ENCODE results near the gene EVL. TPM values are rescaled to one million over a fixed set of nuclear protein-coding genes. Genes with fewer than 3 reads are reported as not detected.
"Not testable (repeated sequence)": the region's sequence is repeated elsewhere in the genome, so short reads cannot be mapped to it uniquely, and the experiment has no call there.

EVL gene
- total RNA-seq, 6 experiments from 2014 or later = 1.2 to 4.8 (median 2.0) TPM

GRCh38 chr14:100155756-100156616, 90.8 kb downstream of the EVL start:
- peaks cover 33% of the 10 kb centered on the region for H3K27me3 Mint-ChIP-seq (ENCODE audit: insufficient read depth)
- H3K9me3 Mint-ChIP-seq = peaks cover 17% of the 10 kb centered on the region
- H3K4me1 Mint-ChIP-seq (ENCODE audit: low read depth) = no peaks in the 10 kb centered on the region
- no peak overlapping the region for H3K27ac Mint-ChIP-seq
- DNase-seq = no peak
- H3K36me3 Mint-ChIP-seq (ENCODE audit: low read depth) = peaks cover 7% of the 10 kb centered on the region
- no peak overlapping the region for H3K4me3 Mint-ChIP-seq
- TF ChIP-seq, protein P1, sequence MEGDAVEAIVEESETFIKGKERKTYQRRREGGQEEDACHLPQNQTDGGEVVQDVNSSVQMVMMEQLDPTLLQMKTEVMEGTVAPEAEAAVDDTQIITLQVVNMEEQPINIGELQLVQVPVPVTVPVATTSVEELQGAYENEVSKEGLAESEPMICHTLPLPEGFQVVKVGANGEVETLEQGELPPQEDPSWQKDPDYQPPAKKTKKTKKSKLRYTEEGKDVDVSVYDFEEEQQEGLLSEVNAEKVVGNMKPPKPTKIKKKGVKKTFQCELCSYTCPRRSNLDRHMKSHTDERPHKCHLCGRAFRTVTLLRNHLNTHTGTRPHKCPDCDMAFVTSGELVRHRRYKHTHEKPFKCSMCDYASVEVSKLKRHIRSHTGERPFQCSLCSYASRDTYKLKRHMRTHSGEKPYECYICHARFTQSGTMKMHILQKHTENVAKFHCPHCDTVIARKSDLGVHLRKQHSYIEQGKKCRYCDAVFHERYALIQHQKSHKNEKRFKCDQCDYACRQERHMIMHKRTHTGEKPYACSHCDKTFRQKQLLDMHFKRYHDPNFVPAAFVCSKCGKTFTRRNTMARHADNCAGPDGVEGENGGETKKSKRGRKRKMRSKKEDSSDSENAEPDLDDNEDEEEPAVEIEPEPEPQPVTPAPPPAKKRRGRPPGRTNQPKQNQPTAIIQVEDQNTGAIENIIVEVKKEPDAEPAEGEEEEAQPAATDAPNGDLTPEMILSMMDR (IDR thresholded peaks at IDR 0.05) = no peak

- Mint-ChIP-seq H3K27ac (no peak overlapping the region), H3K27me3 (ENCODE audit: insufficient read depth) (peaks cover 29% of the 10 kb centered on the region), H3K4me3 (no peak overlapping the region)
These were observed 91.6 kb downstream of the EVL start for GRCh38 chr14:100156776-100157175.

GRCh38 chr14:100157548-100158232, 92.5 kb downstream of the EVL start:
- peaks cover 29% of the 10 kb centered on the region for H3K27me3 Mint-ChIP-seq (ENCODE audit: insufficient read depth)
- not testable (repeated sequence) for H3K4me3 Mint-ChIP-seq, DNase-seq

More at GRCh38 chr14:100156776-100157175, 91.6 kb downstream of the EVL start:
- TF ChIP-seq, protein P1 (IDR thresholded peaks at IDR 0.05) = no peak
- Mint-ChIP-seq H3K4me1 (ENCODE audit: low read depth) (no peaks in the 10 kb centered on the region), H3K36me3 (ENCODE audit: low read depth) (peaks cover 7% of the 10 kb centered on the region), H3K9me3 (peaks cover 17% of the 10 kb centered on the region)
- DNase-seq = no peak

GRCh38 chr14:100158566-100159093, 93.4 kb downstream of the EVL start:
- peaks cover 17% of the 10 kb centered on the region for H3K9me3 Mint-ChIP-seq
- H3K4me3 Mint-ChIP-seq = no peak overlapping the region
- no peak for DNase-seq
- H3K36me3 Mint-ChIP-seq (ENCODE audit: low read depth) = peaks cover 7% of the 10 kb centered on the region
- TF ChIP-seq, protein P1 (IDR thresholded peaks at IDR 0.05) = no peak
- no peaks in the 10 kb centered on the region for H3K4me1 Mint-ChIP-seq (ENCODE audit: low read depth)
- peaks cover 29% of the 10 kb centered on the region for H3K27me3 Mint-ChIP-seq (ENCODE audit: insufficient read depth)
- no peak overlapping the region for H3K27ac Mint-ChIP-seq

More at GRCh38 chr14:100157548-100158232, 92.5 kb downstream of the EVL start:
- not testable (repeated sequence) for H3K4me1 Mint-ChIP-seq (ENCODE audit: low read depth); H3K36me3 Mint-ChIP-seq (ENCODE audit: low read depth); H3K27ac Mint-ChIP-seq
- H3K9me3 Mint-ChIP-seq = peaks cover 17% of the 10 kb centered on the region

- peaks cover 7% of the 10 kb centered on the region for H3K36me3 Mint-ChIP-seq (ENCODE audit: low read depth)
- H3K4me3 Mint-ChIP-seq = no peak within 1 kb of the TSS
- DNase-seq = no peak
- no peak within 1 kb of the TSS for H3K27ac Mint-ChIP-seq
- TF ChIP-seq, protein P1 (IDR thresholded peaks at IDR 0.05) = no peak
- H3K27me3 Mint-ChIP-seq (ENCODE audit: insufficient read depth) = peaks cover 28% of the 10 kb centered on the region
- peaks cover 12% of the 10 kb centered on the region for H3K9me3 Mint-ChIP-seq
- H3K4me1 Mint-ChIP-seq (ENCODE audit: low read depth) = no peaks in the 10 kb centered on the region
These were observed 94.1 kb downstream of the EVL start, which contains the start of gene DEGS2 for GRCh38 chr14:100159094-100159864. TSS of gene DEGS2 (minus strand) at chr14:100159645. CDS start at chr14:100159587, 58 bp downstream.
